ENCODE measurements around the gene EGR4.

Gene EGR4

DNA sequence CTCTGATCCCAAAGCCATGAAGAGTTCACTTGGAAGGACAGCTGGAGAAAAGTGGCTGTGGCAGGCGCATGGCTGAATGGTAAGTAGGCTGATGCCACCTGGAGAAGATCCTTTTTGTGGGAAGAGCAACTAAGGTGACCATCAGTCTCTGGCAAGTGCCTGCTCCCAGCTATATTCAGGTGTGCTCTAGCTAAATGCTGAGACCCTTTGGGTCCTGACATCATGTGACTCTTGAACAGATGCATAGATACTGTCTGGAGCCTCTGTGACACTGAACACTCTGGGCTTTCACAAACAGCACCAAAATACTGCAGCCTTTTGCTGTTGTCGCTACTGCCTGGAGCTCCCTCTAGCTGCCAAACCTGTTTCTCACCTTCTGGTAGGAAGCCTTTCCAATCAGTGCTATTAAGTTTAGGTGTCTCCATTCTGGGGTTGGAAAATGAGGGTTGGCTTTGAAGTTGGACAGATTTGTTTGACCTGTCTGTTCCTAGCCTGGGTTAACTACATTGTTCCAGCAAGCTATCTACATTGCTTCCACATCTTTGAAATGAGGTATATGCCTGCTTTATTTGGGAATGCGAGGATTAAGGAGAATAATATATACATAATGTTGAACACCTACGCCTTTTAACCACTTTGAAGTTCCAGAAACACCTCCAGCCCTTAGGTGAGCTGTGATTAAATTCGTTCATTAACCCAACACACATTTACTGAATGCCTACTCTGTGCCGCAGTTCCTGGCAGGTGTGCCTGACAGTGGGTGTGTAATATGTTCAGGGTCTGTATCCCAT, 3.1 kb downstream of the EGR4 start:
- DNase-seq (ENCODE audit: low read depth in 2 of 2), result no peak

GRCh38 chr2:73289304-73289703, 4.0 kb downstream of the EGR4 start:
- no peak for DNase-seq (ENCODE audit: low read depth in 2 of 2)

DNA sequence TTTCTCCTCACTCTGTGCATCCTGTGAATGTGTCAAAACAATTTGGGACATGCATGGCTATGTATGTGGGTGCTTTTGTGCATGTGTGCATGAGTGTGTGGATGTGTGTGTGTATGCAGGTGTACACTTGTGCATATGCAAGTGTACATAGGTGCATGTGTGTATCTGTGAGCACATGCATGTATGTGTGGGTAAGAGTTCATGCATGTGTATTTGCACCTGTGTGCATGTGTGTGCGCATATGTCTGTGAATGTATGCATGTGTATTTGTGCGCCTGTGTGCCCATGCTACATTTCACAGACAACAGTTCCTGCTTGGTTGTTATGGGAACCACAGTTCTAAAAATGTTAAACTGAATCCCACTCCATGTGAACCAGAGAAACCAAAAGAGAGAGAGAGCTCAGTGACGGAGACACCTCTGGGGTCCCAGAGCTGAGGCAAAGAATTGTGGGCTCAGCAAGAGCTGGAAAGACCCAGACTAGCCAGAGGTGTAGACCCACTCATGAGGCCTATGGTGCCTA, 7.2 kb downstream of the EGR4 start:
- DNase-seq (ENCODE audit: low read depth in 2 of 2), result no peak

DNA sequence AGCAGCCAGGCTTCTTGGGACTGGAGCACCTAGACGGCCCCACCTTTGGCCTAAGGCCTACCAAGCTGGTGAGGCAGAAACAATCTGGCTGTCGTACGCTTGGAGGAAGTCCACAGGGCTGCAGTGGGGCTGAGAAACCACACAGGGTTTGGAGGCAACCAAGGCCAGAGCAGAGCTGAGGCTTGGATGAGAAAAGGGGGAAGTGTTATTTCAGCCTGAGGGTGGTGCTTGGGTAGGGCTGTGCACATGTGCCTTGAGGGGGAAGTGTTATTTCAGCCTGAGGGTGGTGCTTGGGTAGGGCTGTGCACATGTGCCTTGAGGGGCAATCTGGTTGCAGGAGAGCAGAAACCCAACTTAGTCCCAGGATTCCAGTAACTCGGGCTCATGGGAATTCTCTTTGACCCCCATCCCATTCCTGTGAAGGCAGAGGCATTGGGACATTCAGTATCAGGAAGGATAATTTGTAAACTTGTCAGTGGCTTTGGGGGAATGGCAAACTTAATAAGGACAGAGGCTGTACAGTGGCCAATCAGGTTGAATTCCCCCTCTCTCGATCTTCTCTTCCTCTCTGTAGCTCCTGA, 8.1 kb downstream of the EGR4 start:
- no peak for DNase-seq (ENCODE audit: low read depth in 2 of 2)

DNA sequence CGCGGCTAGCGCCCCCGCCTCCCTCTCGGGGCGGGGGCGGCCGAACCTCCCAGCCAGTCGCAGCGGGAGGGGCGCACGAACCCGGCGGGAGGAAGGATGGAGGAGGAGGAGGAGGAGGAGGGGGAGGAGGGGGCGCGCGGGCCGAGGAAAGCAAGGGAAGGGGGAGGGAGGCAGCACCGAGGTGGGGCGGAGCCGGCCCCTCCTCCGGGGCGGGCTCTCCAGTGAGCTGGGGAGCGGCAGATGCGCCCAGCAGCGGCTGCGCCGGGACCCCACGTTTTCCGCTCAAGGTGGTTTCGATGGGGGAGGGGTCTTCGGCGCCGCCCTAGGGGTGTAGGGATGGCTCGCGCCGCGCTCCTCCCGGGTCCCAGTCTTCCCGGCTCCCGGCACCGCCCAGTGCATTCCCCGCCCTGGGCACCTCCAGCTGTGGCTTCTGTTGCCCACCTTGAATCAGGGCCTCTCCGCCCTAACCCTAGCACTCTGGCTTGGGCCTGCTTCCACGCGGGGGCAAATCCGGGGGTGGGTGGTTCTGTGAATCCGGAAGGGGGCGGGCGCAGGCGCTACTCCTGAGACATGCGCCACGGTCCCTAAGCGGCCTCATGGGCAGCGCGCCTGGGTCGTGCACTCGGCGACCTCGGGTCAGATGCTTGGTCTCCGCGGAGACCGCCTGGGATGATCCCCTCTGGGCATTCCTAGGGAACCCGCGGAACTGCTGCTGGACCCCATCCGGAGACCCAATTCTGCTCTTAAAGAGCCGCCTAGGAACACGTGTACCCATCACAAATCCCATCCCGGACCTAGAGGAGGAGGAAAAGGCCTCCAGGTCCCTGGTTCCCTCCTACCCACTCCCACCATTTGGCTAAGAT, 8.8 kb downstream of the EGR4 start, which contains the start of gene FBXO41:
Gene FBXO41, minus strand, starts transcription at position 183 of the 863 bp plus-strand sequence. CDS start 14,848 bp downstream, outside the sequence.
- DNase-seq (ENCODE audit: low read depth in 2 of 2), result peak; percentile 50 to 75

- peak in 1 of 2 experiments; percentile 41 for DNase-seq (ENCODE audit: low read depth in 2 of 2)
Measured at GRCh38 chr2:73283545-73284295, 9.6 kb downstream of the EGR4 start.

- no peak for DNase-seq (ENCODE audit: low read depth in 2 of 2)
Measured at GRCh38 chr2:73282924-73283544, 10.3 kb downstream of the EGR4 start.

DNA sequence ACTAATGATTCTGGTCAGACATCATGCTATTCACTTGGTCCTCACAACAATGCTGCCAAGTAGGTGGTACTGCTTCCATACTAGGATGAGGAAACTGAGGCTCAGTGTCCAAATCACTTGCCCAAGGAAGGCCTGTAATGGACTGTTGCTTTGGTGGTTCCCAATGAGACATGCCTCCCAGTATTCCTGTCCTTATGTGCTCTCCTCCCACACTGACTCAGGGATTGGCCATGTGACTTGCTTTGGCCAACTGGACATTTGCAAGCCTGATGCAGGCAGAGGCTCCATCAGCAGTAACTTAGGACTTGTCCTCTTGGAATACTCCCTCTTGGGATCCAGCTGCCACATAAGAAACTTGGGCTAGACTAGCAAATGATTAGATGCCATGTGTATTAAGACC, 12.1 kb downstream of the EGR4 start:
- no peak for DNase-seq (ENCODE audit: low read depth in 2 of 2)

GRCh38 chr2:73279852-73280251, 13.5 kb downstream of the EGR4 start:
- DNase-seq (ENCODE audit: low read depth in 2 of 2), result no peak

GRCh38 chr2:73272270-73272669, 21.1 kb downstream of the EGR4 start:
- DNase-seq (ENCODE audit: low read depth in 2 of 2), result no peak

- DNase-seq (ENCODE audit: low read depth in 2 of 2), result no peak
Measured at GRCh38 chr2:73269686-73270465, 23.5 kb downstream of the EGR4 start.

- DNase-seq (ENCODE audit: low read depth in 2 of 2), result peak; percentile 40 to 50
Measured at GRCh38 chr2:73268830-73269685, 24.3 kb downstream of the EGR4 start.

DNA sequence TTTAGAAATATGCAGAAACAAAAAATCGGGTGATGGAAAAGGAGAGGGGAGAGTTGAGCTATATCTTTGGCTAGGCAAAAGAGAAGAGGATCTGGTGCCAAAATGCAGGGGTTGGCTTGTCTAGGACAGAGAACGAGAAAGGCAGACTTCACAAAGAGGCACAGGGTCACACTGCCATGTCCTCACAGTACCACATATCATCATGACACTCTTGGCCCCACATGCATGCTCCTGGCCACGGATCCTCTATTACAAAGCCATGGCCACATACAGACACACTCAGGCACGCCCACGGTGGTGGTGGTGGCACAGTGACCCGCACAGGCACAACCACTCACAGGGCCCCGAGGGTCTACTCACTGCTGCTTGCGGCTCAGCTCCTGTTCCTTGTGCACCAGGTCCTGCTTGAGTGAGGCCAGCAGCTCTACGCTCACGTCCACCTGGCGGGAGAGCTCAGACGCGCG, 24.9 kb downstream of the EGR4 start:
- DNase-seq (ENCODE audit: low read depth in 2 of 2), result no peak

- no peak for DNase-seq (ENCODE audit: low read depth in 2 of 2)
Measured at GRCh38 chr2:73267008-73267407, 26.3 kb downstream of the EGR4 start.

GRCh38 chr2:73266061-73266901, 27.1 kb downstream of the EGR4 start:
- no peak for DNase-seq (ENCODE audit: low read depth in 2 of 2)

GRCh38 chr2:73265298-73266060, 27.9 kb downstream of the EGR4 start:
- no peak for DNase-seq (ENCODE audit: low read depth in 2 of 2)

DNA sequence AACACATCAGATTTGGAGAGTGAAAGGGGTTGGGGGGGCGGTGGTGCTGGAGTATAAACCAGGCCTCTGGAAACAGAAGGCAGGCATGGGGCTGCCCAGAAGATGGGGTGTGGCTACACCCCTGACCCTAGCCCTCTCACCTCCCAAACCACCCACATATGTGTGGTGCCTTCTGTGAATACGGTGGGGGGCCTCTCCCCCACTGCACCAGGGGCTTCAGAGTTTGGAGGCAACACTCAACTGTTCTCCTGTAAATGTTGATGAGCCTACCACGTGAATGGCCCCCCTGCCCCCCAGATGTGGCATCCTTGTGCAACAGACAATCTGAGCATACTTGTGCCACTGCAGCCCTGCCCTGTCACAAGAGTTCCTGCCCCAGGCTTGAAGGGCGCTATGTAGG, 28.6 kb downstream of the EGR4 start:
- no peak for DNase-seq (ENCODE audit: low read depth in 2 of 2)

GRCh38 chr2:73264332-73264606, 29.1 kb downstream of the EGR4 start:
- no peak for DNase-seq (ENCODE audit: low read depth in 2 of 2)
